GM12878 (cell line): ENCODE measurements around the gene DLX6. TPM values are rescaled to one million over a fixed set of nuclear protein-coding genes. Genes with fewer than 3 reads are reported as not detected.

Experiments
- ATAC-seq: fragments of 200-7000 bp; cut with Tn5 transposase; 3 replicates; pipeline ENCODE4 v1.9.1; 2020; ENCODE audit warnings: mild to moderate bottlenecking, moderate library complexity
- BruUV-seq: library from RNA; stranded (reverse); fragments of 400-500 nt; replicated peaks from 2 replicates; lab custom pipeline; 2021; lab: Mats Ljungman, UMichigan
- CTCF ChIA-PET: fragments of 300-600 bp; sonication (Branson Sonifier 250); formaldehyde crosslinking; extraction: SDS; loops from one replicate; lab custom pipeline; 2021; ENCODE audit warnings: inconsistent platforms; lab: Yijun Ruan, JAX
- POLR2A ChIA-PET: fragments of 350-600 bp; formaldehyde crosslinking; extraction: SDS; loops from one replicate; lab custom pipeline; 2021; ENCODE audit warnings: inconsistent platforms; lab: Charles Lee
- RAD21 ChIA-PET: fragments of 300-600 bp; sonication (Branson Sonifier 250); formaldehyde crosslinking; loops from one replicate; lab custom pipeline; 2023; ENCODE audit warnings: antibody characterized with exemption; ENCODE audit not compliant: unreplicated experiment; lab: Charles Lee
- SMC1A ChIA-PET: fragments of 300-600 bp; sonication (Branson Sonifier 250); formaldehyde crosslinking; loops from one replicate; lab custom pipeline; 2023; ENCODE audit not compliant: unreplicated experiment, uncharacterized antibody; lab: Charles Lee
- DNase-seq: peaks from one replicate; pipeline ENCODE4 v3.0.0-alpha.2; 2011; ENCODE audit warnings: low read depth, low spot score
- FAIRE-seq: peaks from 3 replicates; lab custom pipeline; 2011; peaks lifted over from hg19 to GRCh38; lab: Jason Lieb, UNC
- H2AFZ ChIP-seq: 2 replicates; pipeline ENCODE4 v1.6.0; 2011; ENCODE audit warnings: low read depth, low read length, control low read depth; ENCODE audit not compliant: control insufficient read depth
- H3K27ac ChIP-seq: 2 replicates; pipeline ENCODE4 v1.5.1; 2011; ENCODE audit warnings: control low read depth; ENCODE audit not compliant: control insufficient read depth, insufficient read depth
- H3K27me3 ChIP-seq, 2 experiments: replicated peaks in 1 of 2; 2 replicates each; pipeline versions ENCODE4 v1.6.0 to v1.6.1; 2011; ENCODE audit warnings: low read length in 1 of 2; ENCODE audit not compliant: control insufficient read depth in 2 of 2, insufficient read depth in 2 of 2
- H3K36me3 ChIP-seq, 2 experiments: 2 replicates each; pipeline ENCODE4 v1.5.1; 2011; ENCODE audit warnings: low read length in 1 of 2; ENCODE audit not compliant: control insufficient read depth in 2 of 2, insufficient read depth in 2 of 2
- H3K4me1 ChIP-seq: 2 replicates; pipeline ENCODE4 v1.6.1; 2011; ENCODE audit warnings: mild to moderate bottlenecking, low read length, moderate library complexity, mixed read lengths; ENCODE audit not compliant: control insufficient read depth, insufficient read depth
- H3K4me2 ChIP-seq: 2 replicates; pipeline ENCODE4 v1.6.0; 2011; ENCODE audit warnings: control low read depth; ENCODE audit not compliant: control insufficient read depth, insufficient read depth
- H3K4me3 ChIP-seq: fragments of 200-600 bp; sonication (generic); 2 replicates; pipeline ENCODE4 v1.5.1; 2016
- H3K79me2 ChIP-seq: 2 replicates; pipeline ENCODE4 v1.6.0; 2011; ENCODE audit warnings: low read length; ENCODE audit not compliant: control insufficient read depth, insufficient read depth
- H3K9ac ChIP-seq: 2 replicates; pipeline ENCODE4 v1.8.0; 2011; ENCODE audit warnings: low read length, control low read depth, mixed read lengths; ENCODE audit not compliant: control insufficient read depth, insufficient read depth
- H3K9me3 ChIP-seq: replicated peaks from 3 replicates; pipeline ENCODE4 v1.5.1; 2011; ENCODE audit warnings: mild to moderate bottlenecking, low read length; ENCODE audit not compliant: control insufficient read depth, insufficient read depth
- H4K20me1 ChIP-seq: 2 replicates; pipeline ENCODE4 v1.6.0; 2011; ENCODE audit not compliant: control insufficient read depth, insufficient read depth
- ASH2L ChIP-seq: fragments of 300-600, 200-600 bp; sonication (generic); IDR thresholded peaks from 2 replicates; pipeline ENCODE4 v1.6.1; 2017; ENCODE audit warnings: low read depth, mild to moderate bottlenecking, borderline replicate concordance
- IKZF2 ChIP-seq, 2 experiments: fragments of 450-650 bp; IDR thresholded peaks; 2 replicates each; pipeline ENCODE4 v1.6.1; 2017; ENCODE audit warnings: mild to moderate bottlenecking in 2 of 2, moderate library complexity in 2 of 2
- JUND ChIP-seq: IDR thresholded peaks from 2 replicates; pipeline ENCODE4 v1.6.1; 2012; ENCODE audit warnings: low read depth, mild to moderate bottlenecking, low read length, improper control_type of control experiment, moderate library complexity
- SKIL ChIP-seq: fragments of 450-650 bp; IDR thresholded peaks from 2 replicates; pipeline ENCODE4 v1.6.1; 2017; ENCODE audit warnings: mild to moderate bottlenecking, low read depth, inconsistent platforms; ENCODE audit not compliant: poor library complexity, severe bottlenecking
- WGBS: methylation state at CpG from one replicate; pipeline ENCODE4 v1.1.6; 2016; ENCODE audit warnings: low lambda C conversion rate; ENCODE audit not compliant: insufficient replicate concordance, insufficient coverage; ENCODE audit errors: missing lambda C conversion rate; 5-methylcytosine and 5-hydroxymethylcytosine counted together
- in situ Hi-C: fragments of 300-500 bp; cut with MboI; formaldehyde crosslinking; loops from 9 replicates; pipeline ENCODE4 v1.14.3; 2018; ENCODE audit warnings: mixed read lengths
- intact Hi-C: fragments of 100-400 bp; cut with micrococcal nuclease; formaldehyde crosslinking; loops from one replicate; pipeline ENCODE4 v1.14.2; 2022; ENCODE audit not compliant: unreplicated experiment
- polyA plus RNA-seq, 11 experiments: library from polyadenylated mRNA; depleted of rRNA in 4 of 11; unstranded in 6 of 11; stranded (reverse) in 5 of 11; fragments of >200 nt; fragmentation: Nextera tagmentation in 4 of 11; fragmentation: Illumina TruSeq in 1 of 11; extraction: Ambion mirVana in 4 of 11; extraction: Trizol in 1 of 11; gene quantifications; 1 replicate in 1 of 11; 2 replicates in 10 of 11; pipeline versions ENCODE4 v1.2.1 to v1.2.3, GENCODE V29; 2011 to 2016; ENCODE audit warnings: inconsistent platforms in 2 of 11, missing spikeins in 2 of 11, low read depth in 1 of 11
- total RNA-seq, 4 experiments: library from RNA; depleted of rRNA in 3 of 4; stranded (reverse); fragments of >200 nt in 3 of 4; fragmentation: Illumina TruSeq in 1 of 4; extraction: Trizol in 1 of 4; gene quantifications; 2 replicates each; pipeline versions ENCODE4 v1.2.1 to v1.2.3, GENCODE V29; 2013 to 2021
- TF ChIP-seq, protein P1 (sequence below): fragments of 450-650 bp; IDR thresholded peaks from 2 replicates; pipeline ENCODE4 v1.6.1; 2017; ENCODE audit warnings: antibody characterized with exemption, mild to moderate bottlenecking, moderate library complexity

Gene DLX6
- total and polyA plus RNA-seq, 10 of the 15 experiments (the other 5 are each of a cell fraction or from before 2014, with no cell fraction given), result not detected

- POLR2A ChIA-PET, result interaction anchor here (0.6 kb wide), 1 partner anchor 622 kb away, joined by 7 read pairs; no protein-coding TSS in a partner anchor
- no peak overlapping the region for H3K4me2 ChIP-seq
- H3K9ac ChIP-seq, result no peak overlapping the region
- no peak for FAIRE-seq
- SMC1A ChIA-PET, result no interaction called here
- TF ChIP-seq JUND (no peak), ASH2L (no peak), IKZF2 (IDR thresholded peaks at IDR 0.05) (no peak), SKIL (no peak)
- TF ChIP-seq, protein P1, sequence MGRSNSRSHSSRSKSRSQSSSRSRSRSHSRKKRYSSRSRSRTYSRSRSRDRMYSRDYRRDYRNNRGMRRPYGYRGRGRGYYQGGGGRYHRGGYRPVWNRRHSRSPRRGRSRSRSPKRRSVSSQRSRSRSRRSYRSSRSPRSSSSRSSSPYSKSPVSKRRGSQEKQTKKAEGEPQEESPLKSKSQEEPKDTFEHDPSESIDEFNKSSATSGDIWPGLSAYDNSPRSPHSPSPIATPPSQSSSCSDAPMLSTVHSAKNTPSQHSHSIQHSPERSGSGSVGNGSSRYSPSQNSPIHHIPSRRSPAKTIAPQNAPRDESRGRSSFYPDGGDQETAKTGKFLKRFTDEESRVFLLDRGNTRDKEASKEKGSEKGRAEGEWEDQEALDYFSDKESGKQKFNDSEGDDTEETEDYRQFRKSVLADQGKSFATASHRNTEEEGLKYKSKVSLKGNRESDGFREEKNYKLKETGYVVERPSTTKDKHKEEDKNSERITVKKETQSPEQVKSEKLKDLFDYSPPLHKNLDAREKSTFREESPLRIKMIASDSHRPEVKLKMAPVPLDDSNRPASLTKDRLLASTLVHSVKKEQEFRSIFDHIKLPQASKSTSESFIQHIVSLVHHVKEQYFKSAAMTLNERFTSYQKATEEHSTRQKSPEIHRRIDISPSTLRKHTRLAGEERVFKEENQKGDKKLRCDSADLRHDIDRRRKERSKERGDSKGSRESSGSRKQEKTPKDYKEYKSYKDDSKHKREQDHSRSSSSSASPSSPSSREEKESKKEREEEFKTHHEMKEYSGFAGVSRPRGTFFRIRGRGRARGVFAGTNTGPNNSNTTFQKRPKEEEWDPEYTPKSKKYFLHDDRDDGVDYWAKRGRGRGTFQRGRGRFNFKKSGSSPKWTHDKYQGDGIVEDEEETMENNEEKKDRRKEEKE, result no peak
- TF ChIP-seq, all 136 proteins: peak for 0
- H3K27ac ChIP-seq, result no peak overlapping the region
- no peaks in the 10 kb centered on the region for H3K79me2 ChIP-seq
- no peak for ATAC-seq
- intact Hi-C loops, result no loop called here
- in situ Hi-C loops, result no loop called here
- H2AFZ ChIP-seq, result no peak overlapping the region
- no peaks in the 10 kb centered on the region for H3K36me3 ChIP-seq
- H3K9me3 ChIP-seq, result no peaks in the 10 kb centered on the region; the same call in 2 of the 3 replicates
- CTCF ChIA-PET, result no interaction called here
- peaks cover 8 to 19% of the 10 kb centered on the region in 2 experiments for H3K27me3 ChIP-seq
- H4K20me1 ChIP-seq, result no peaks in the 10 kb centered on the region; the same call in 1 of the 2 replicates
- RAD21 ChIA-PET, result no interaction called here
- no peaks in the 10 kb centered on the region for H3K4me1 ChIP-seq
- DNase-seq, result no peak
- H3K4me3 ChIP-seq, result no peak overlapping the region
- BruUV-seq, result no TSS peak
- WGBS, result 52% methylated on average over 46 of the region's 47 CpGs
These were observed 13.0 kb upstream of the DLX6 start for GRCh38 chr7:96992192-96993005.
